K562 (cell line): ENCODE results near the gene NPAS3. TPM values are rescaled to one million over a fixed set of nuclear protein-coding genes. Genes with fewer than 3 reads are reported as not detected.

ENCODE experiments used
- AFF4 ChIP-seq: sonication (generic); formaldehyde crosslinking; IDR thresholded peaks from 2 replicates; pipeline ENCODE4 v1.8.0; 2023; ENCODE audit warnings: mild to moderate bottlenecking, missing genetic modification reagents
- ARID3B ChIP-seq: fragments of 250-450 bp; sonication (Bioruptor Pico); IDR thresholded peaks from 2 replicates; pipeline ENCODE4 v1.4.0; 2020; ENCODE audit warnings: borderline replicate concordance
- GABPB2 ChIP-seq: fragments of 250-450 bp; sonication (Bioruptor Pico); conservative IDR thresholded peaks from 2 replicates; pipeline ENCODE4 v1.5.1; 2021; ENCODE audit warnings: mild to moderate bottlenecking
- NCOA2 ChIP-seq, 2 experiments: fragments of 450-650 bp; IDR thresholded peaks; 2 replicates each; pipeline ENCODE4 v1.6.1; 2018; ENCODE audit warnings: mild to moderate bottlenecking in 2 of 2, moderate library complexity in 1 of 2; ENCODE audit not compliant: partially characterized antibody in 2 of 2
- NRF1 ChIP-seq, 2 experiments: fragments of 450-650 bp; IDR thresholded peaks in 1 of 2; conservative IDR thresholded peaks in 1 of 2; 2 replicates each; pipeline ENCODE4 v1.6.1; 2014; ENCODE audit warnings: mild to moderate bottlenecking in 2 of 2
- PHF8 ChIP-seq: fragments of 200-600 bp; sonication (generic); IDR thresholded peaks from 2 replicates; pipeline ENCODE4 v1.6.1; 2012; ENCODE audit warnings: mixed run types, mild to moderate bottlenecking, inconsistent platforms, low read length, moderate library complexity, borderline replicate concordance
- ZNF311 ChIP-seq: fragments of 250-450 bp; sonication (Bioruptor Pico); IDR thresholded peaks from 2 replicates; pipeline ENCODE4 v1.4.0; 2020; ENCODE audit warnings: mild to moderate bottlenecking, moderate library complexity
- polyA plus RNA-seq, 8 experiments: library from polyadenylated mRNA; depleted of rRNA in 4 of 8; stranded (reverse) in 5 of 8; unstranded in 3 of 8; fragments of >200 nt; fragmentation: Nextera tagmentation in 2 of 8; fragmentation: Illumina TruSeq in 1 of 8; extraction: Ambion mirVana in 2 of 8; extraction: Trizol in 1 of 8; gene quantifications; 2 replicates each; pipeline versions ENCODE4 v1.2.1 to v1.2.3, GENCODE V29; 2011 to 2014; ENCODE audit warnings: inconsistent platforms in 1 of 8, missing spikeins in 1 of 8
- total RNA-seq, 7 experiments: library from RNA; depleted of rRNA in 6 of 7; stranded (reverse); fragments of >200 nt in 6 of 7; fragmentation: Illumina TruSeq in 2 of 7; extraction: Trizol in 2 of 7; gene quantifications; 2 replicates each; pipeline versions ENCODE4 v1.2.1 to v1.2.3, GENCODE V29; 2011 to 2021; ENCODE audit warnings: low replicate concordance in 1 of 7

The NPAS3 gene
- total and polyA plus RNA-seq, 9 of the 15 experiments (the other 6 are each of a cell fraction or from before 2014, with no cell fraction given), result 0.04 TPM; not detected in 8

GRCh38 chr14:33254861-33255395 is 316.2 kb downstream of the NPAS3 start (continued):
- TF ChIP-seq PHF8 (no peak), NCOA2 (IDR thresholded peaks at IDR 0.05; ENCODE audit: partially characterized antibody in 2 of 2) (no peak), NRF1 (conservative IDR thresholded peaks at IDR 0.05 in 1 of 2, IDR thresholded peaks at IDR 0.05 in 1 of 2) (no peak), AFF4 (CRISPR knock-in tag) (no peak), ZNF311 (CRISPR knock-in tag) (no peak), ARID3B (CRISPR knock-in tag) (no peak), GABPB2 (CRISPR knock-in tag) (no peak)
